HEK293 (cell line): Measurements from ENCODE around the gene SRP9.
A peak's percentile ranks its signal among the peaks of the same experiment; 100 is the strongest.

Experiments used
- GLI2 ChIP-seq: fragments of 450-650 bp; formaldehyde crosslinking; IDR thresholded peaks from 2 replicates; pipeline ENCODE4; 2017; ENCODE audit warnings: missing biosample characterization, missing genetic modification characterization, low read depth, borderline replicate concordance
- PRDM1 ChIP-seq: fragments of 450-650 bp; formaldehyde crosslinking; IDR thresholded peaks from 2 replicates; pipeline ENCODE4; 2016; ENCODE audit warnings: missing biosample characterization, missing genetic modification characterization
- RBAK ChIP-seq: fragments of 450-650 bp; formaldehyde crosslinking; IDR thresholded peaks from 2 replicates; pipeline ENCODE4 v1.5.1; 2016; ENCODE audit warnings: missing biosample characterization, missing genetic modification characterization
- SP7 ChIP-seq: fragments of 450-650 bp; formaldehyde crosslinking; IDR thresholded peaks from 2 replicates; pipeline ENCODE4 v1.5.1; 2016; ENCODE audit warnings: missing biosample characterization, missing genetic modification characterization
- ZFHX2 ChIP-seq: fragments of 450-650 bp; formaldehyde crosslinking; conservative IDR thresholded peaks from 2 replicates; pipeline ENCODE4 v1.5.1; 2016; ENCODE audit warnings: missing biosample characterization, missing genetic modification characterization
- ZNF10 ChIP-seq: fragments of 450-650 bp; formaldehyde crosslinking; IDR thresholded peaks from 2 replicates; pipeline ENCODE4 v1.5.1; 2017; ENCODE audit warnings: missing biosample characterization, missing genetic modification characterization
- ZNF140 ChIP-seq: fragments of 450-650 bp; formaldehyde crosslinking; IDR thresholded peaks from 2 replicates; pipeline ENCODE4 v1.5.1; 2016; ENCODE audit warnings: missing biosample characterization, missing genetic modification characterization
- ZNF157 ChIP-seq: fragments of 450-650 bp; formaldehyde crosslinking; IDR thresholded peaks from 2 replicates; pipeline ENCODE4 v1.5.1; 2016; ENCODE audit warnings: missing biosample characterization, missing genetic modification characterization
- ZNF184 ChIP-seq: fragments of 450-650 bp; IDR thresholded peaks from 2 replicates; pipeline ENCODE4 v1.5.1; 2018; ENCODE audit warnings: missing biosample characterization, mild to moderate bottlenecking, missing genetic modification characterization
- ZNF19 ChIP-seq: fragments of 450-650 bp; formaldehyde crosslinking; IDR thresholded peaks from 2 replicates; pipeline ENCODE4; 2016; ENCODE audit warnings: missing biosample characterization, missing genetic modification characterization, low read depth
- ZNF501 ChIP-seq: fragments of 450-650 bp; formaldehyde crosslinking; IDR thresholded peaks from 2 replicates; pipeline ENCODE4 v1.5.1; 2016; ENCODE audit warnings: missing biosample characterization, missing genetic modification characterization
- ZNF548 ChIP-seq: fragments of 450-650 bp; formaldehyde crosslinking; IDR thresholded peaks from 2 replicates; pipeline ENCODE4 v1.5.1; 2016; ENCODE audit warnings: missing biosample characterization, missing genetic modification characterization
- ZNF549 ChIP-seq: fragments of 450-650 bp; IDR thresholded peaks from 2 replicates; pipeline ENCODE4 v1.5.1; 2018; ENCODE audit warnings: missing biosample characterization, missing genetic modification characterization, mild to moderate bottlenecking, inconsistent platforms, moderate library complexity
- ZNF555 ChIP-seq: fragments of 450-650 bp; formaldehyde crosslinking; conservative IDR thresholded peaks from 2 replicates; pipeline ENCODE4 v1.5.1; 2017; ENCODE audit warnings: missing biosample characterization, mild to moderate bottlenecking, missing genetic modification characterization, inconsistent platforms
- ZNF560 ChIP-seq: fragments of 450-650 bp; formaldehyde crosslinking; IDR thresholded peaks from 2 replicates; pipeline ENCODE4 v1.5.1; 2017; ENCODE audit warnings: missing biosample characterization, missing genetic modification characterization, borderline replicate concordance
- ZNF596 ChIP-seq: fragments of 450-650 bp; IDR thresholded peaks from 2 replicates; pipeline ENCODE4 v1.5.0; 2018; ENCODE audit warnings: missing biosample characterization, mild to moderate bottlenecking, missing genetic modification characterization, moderate library complexity
- ZNF621 ChIP-seq: fragments of 450-650 bp; formaldehyde crosslinking; IDR thresholded peaks from 2 replicates; pipeline ENCODE4 v1.5.1; 2017; ENCODE audit warnings: missing biosample characterization, missing genetic modification characterization
- ZNF623 ChIP-seq: fragments of 450-650 bp; formaldehyde crosslinking; IDR thresholded peaks from 2 replicates; pipeline ENCODE4 v1.5.1; 2016; ENCODE audit warnings: missing biosample characterization, missing genetic modification characterization
- ZNF658 ChIP-seq: fragments of 450-650 bp; formaldehyde crosslinking; IDR thresholded peaks from 2 replicates; pipeline ENCODE4; 2016; ENCODE audit warnings: missing biosample characterization, missing genetic modification characterization
- ZNF707 ChIP-seq: fragments of 450-650 bp; formaldehyde crosslinking; IDR thresholded peaks from 2 replicates; pipeline ENCODE4 v1.5.1; 2016; ENCODE audit warnings: missing biosample characterization, missing genetic modification characterization
- ZNF768 ChIP-seq: fragments of 450-650 bp; formaldehyde crosslinking; IDR thresholded peaks from 2 replicates; pipeline ENCODE4 v1.5.1; 2018; ENCODE audit warnings: missing biosample characterization, mild to moderate bottlenecking, missing genetic modification characterization
- ZNF792 ChIP-seq: fragments of 450-650 bp; formaldehyde crosslinking; IDR thresholded peaks from 2 replicates; pipeline ENCODE4 v1.5.1; 2016; ENCODE audit warnings: missing biosample characterization, missing genetic modification characterization
- ZNF843 ChIP-seq: fragments of 450-650 bp; formaldehyde crosslinking; IDR thresholded peaks from 2 replicates; pipeline ENCODE4 v1.5.1; 2016; ENCODE audit warnings: missing biosample characterization, missing genetic modification characterization
- TF ChIP-seq, protein P1 (sequence below): fragments of 450-650 bp; formaldehyde crosslinking; IDR thresholded peaks from 2 replicates; pipeline ENCODE4 v1.5.1; 2016; ENCODE audit warnings: missing biosample characterization, missing genetic modification characterization
- TF ChIP-seq, protein P2 (sequence below): fragments of 450-650 bp; IDR thresholded peaks from 2 replicates; pipeline ENCODE4 v1.5.1; 2018; ENCODE audit warnings: missing biosample characterization, mild to moderate bottlenecking, missing genetic modification characterization
- TF ChIP-seq, protein P3 (sequence below): fragments of 450-650 bp; formaldehyde crosslinking; IDR thresholded peaks from 2 replicates; pipeline ENCODE4 v1.5.1; 2016; ENCODE audit warnings: missing biosample characterization, missing genetic modification characterization
- TF ChIP-seq, protein P4 (sequence below): fragments of 450-650 bp; formaldehyde crosslinking; IDR thresholded peaks from 2 replicates; pipeline ENCODE4 v1.5.1; 2016; ENCODE audit warnings: missing biosample characterization, missing genetic modification characterization
- TF ChIP-seq, protein P5 (sequence below): fragments of 450-650 bp; formaldehyde crosslinking; IDR thresholded peaks from 2 replicates; pipeline ENCODE4 v1.5.1; 2017; ENCODE audit warnings: missing biosample characterization, missing genetic modification characterization
- TF ChIP-seq, protein P6 (sequence below): fragments of 450-650 bp; formaldehyde crosslinking; IDR thresholded peaks from 2 replicates; pipeline ENCODE4 v1.5.1; 2017; ENCODE audit warnings: missing biosample characterization, missing genetic modification characterization

Gene SRP9

DNA sequence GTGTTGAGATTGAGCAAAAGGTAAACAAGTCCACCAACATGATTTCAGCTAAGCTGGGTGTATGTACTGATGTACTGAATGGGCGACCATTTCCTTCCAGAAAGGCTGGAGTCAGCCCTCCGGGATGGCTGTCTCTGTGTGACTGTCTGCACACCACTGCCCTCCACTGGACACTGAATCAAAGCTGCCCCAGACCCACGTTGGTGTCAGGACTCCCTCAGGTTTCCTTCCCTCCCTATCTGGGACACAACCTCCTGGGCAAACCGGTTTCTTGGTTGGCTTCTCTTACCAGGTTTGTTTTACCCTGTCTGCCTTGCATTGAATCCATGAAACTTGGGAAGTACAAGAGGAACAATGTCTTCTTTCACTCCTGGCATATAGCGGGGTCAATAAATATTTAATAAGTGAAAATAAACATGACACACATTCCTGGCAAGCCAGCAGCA, 5.3 kb upstream of the SRP9 start (continued):
- TF ChIP-seq, protein P1, sequence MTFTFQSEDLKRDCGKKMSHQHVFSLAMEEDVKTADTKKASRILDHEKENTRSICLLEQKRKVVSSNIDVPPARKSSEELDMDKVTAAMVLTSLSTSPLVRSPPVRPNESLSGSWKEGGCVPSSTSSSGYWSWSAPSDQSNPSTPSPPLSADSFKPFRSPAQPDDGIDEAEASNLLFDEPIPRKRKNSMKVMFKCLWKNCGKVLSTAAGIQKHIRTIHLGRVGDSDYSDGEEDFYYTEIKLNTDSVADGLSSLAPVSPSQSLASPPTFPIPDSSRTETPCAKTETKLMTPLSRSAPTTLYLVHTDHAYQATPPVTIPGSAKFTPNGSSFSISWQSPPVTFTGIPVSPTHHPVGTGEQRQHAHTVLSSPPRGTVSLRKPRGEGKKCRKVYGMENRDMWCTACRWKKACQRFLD (tag by site-specific recombination), result no peak
- TF ChIP-seq ZNF501 (tag by site-specific recombination) (peak; percentile 73), ZNF707 (tag by site-specific recombination) (no peak), ZNF658 (tag by site-specific recombination) (no peak), ZFHX2 (tag by site-specific recombination) (peak; percentile 18; the same call in 1 of the 2 replicates), ZNF560 (tag by site-specific recombination) (no peak), SP7 (peak; percentile 72), ZNF157 (no peak), ZNF621 (tag by site-specific recombination) (no peak), ZNF549 (tag by site-specific recombination) (no peak), ZNF184 (0 out of 2 replicates have a peak, but pooled peaks have one; percentile 45), ZNF623 (tag by site-specific recombination) (no peak), ZNF843 (tag by site-specific recombination) (0 out of 2 replicates have a peak, but pooled peaks have one; percentile 35), PRDM1 (tag by site-specific recombination) (no peak), ZNF792 (peak; percentile 19; the same call in 1 of the 2 replicates), ZNF596 (tag by site-specific recombination) (no peak), RBAK (tag by site-specific recombination) (no peak), GLI2 (tag by site-specific recombination) (no peak), ZNF10 (tag by site-specific recombination) (0 out of 2 replicates have a peak, but pooled peaks have one; percentile 9), ZNF555 (tag by site-specific recombination) (no peak), ZNF768 (tag by site-specific recombination) (no peak; the same call in 1 of the 2 replicates), ZNF548 (tag by site-specific recombination) (no peak), ZNF19 (tag by site-specific recombination) (no peak), ZNF140 (tag by site-specific recombination) (no peak)
- TF ChIP-seq, protein P2, sequence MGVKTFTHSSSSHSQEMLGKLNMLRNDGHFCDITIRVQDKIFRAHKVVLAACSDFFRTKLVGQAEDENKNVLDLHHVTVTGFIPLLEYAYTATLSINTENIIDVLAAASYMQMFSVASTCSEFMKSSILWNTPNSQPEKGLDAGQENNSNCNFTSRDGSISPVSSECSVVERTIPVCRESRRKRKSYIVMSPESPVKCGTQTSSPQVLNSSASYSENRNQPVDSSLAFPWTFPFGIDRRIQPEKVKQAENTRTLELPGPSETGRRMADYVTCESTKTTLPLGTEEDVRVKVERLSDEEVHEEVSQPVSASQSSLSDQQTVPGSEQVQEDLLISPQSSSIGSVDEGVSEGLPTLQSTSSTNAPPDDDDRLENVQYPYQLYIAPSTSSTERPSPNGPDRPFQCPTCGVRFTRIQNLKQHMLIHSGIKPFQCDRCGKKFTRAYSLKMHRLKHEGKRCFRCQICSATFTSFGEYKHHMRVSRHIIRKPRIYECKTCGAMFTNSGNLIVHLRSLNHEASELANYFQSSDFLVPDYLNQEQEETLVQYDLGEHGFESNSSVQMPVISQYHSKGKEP (tag by site-specific recombination), result no peak
- TF ChIP-seq, protein P3, sequence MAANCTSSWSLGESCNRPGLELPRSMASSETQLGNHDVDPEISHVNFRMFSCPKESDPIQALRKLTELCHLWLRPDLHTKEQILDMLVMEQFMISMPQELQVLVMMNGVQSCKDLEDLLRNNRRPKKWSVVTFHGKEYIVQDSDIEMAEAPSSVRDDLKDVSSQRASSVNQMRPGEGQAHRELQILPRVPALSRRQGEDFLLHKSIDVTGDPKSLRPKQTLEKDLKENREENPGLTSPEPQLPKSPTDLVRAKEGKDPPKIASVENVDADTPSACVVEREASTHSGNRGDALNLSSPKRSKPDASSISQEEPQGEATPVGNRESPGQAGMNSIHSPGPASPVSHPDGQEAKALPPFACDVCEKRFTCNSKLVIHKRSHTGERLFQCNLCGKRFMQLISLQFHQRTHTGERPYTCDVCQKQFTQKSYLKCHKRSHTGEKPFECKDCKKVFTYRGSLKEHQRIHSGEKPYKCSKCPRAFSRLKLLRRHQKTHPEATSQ (tag by site-specific recombination), result no peak
- TF ChIP-seq, protein P4, sequence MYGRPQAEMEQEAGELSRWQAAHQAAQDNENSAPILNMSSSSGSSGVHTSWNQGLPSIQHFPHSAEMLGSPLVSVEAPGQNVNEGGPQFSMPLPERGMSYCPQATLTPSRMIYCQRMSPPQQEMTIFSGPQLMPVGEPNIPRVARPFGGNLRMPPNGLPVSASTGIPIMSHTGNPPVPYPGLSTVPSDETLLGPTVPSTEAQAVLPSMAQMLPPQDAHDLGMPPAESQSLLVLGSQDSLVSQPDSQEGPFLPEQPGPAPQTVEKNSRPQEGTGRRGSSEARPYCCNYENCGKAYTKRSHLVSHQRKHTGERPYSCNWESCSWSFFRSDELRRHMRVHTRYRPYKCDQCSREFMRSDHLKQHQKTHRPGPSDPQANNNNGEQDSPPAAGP, result 0 out of 2 replicates have a peak, but pooled peaks have one; percentile 69
- TF ChIP-seq, protein P5, sequence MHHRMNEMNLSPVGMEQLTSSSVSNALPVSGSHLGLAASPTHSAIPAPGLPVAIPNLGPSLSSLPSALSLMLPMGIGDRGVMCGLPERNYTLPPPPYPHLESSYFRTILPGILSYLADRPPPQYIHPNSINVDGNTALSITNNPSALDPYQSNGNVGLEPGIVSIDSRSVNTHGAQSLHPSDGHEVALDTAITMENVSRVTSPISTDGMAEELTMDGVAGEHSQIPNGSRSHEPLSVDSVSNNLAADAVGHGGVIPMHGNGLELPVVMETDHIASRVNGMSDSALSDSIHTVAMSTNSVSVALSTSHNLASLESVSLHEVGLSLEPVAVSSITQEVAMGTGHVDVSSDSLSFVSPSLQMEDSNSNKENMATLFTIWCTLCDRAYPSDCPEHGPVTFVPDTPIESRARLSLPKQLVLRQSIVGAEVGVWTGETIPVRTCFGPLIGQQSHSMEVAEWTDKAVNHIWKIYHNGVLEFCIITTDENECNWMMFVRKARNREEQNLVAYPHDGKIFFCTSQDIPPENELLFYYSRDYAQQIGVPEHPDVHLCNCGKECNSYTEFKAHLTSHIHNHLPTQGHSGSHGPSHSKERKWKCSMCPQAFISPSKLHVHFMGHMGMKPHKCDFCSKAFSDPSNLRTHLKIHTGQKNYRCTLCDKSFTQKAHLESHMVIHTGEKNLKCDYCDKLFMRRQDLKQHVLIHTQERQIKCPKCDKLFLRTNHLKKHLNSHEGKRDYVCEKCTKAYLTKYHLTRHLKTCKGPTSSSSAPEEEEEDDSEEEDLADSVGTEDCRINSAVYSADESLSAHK (tag by site-specific recombination), result no peak
- TF ChIP-seq, protein P6, sequence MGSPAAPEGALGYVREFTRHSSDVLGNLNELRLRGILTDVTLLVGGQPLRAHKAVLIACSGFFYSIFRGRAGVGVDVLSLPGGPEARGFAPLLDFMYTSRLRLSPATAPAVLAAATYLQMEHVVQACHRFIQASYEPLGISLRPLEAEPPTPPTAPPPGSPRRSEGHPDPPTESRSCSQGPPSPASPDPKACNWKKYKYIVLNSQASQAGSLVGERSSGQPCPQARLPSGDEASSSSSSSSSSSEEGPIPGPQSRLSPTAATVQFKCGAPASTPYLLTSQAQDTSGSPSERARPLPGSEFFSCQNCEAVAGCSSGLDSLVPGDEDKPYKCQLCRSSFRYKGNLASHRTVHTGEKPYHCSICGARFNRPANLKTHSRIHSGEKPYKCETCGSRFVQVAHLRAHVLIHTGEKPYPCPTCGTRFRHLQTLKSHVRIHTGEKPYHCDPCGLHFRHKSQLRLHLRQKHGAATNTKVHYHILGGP (tag by site-specific recombination), result no peak
